ENCODE results near the gene FOXC1. TPM values are rescaled to one million over a fixed set of nuclear protein-coding genes. Genes with fewer than 3 reads are reported as not detected.

The FOXC1 gene
- total and polyA plus RNA-seq, 10 of the 15 experiments (the other 5 are each of a cell fraction or from before 2014, with no cell fraction given): 0.13 to 1.5 (median 0.48) TPM; not detected in 2

GRCh38 chr6:1619098-1619672 lies 9.5 kb downstream of the FOXC1 start:
- RAD21 ChIA-PET (ENCODE audit: unreplicated experiment): no interaction called here
- in situ Hi-C loops (cut with MboI): no loop called here
- no peak for TF ChIP-seq ZNF274 (IDR thresholded peaks at IDR 0.05; ENCODE audit: insufficient read depth, insufficient read length)
- no peak for TF ChIP-seq TBL1XR1 (IDR thresholded peaks at IDR 0.05; ENCODE audit: low read depth, low read length)
- TF ChIP-seq CREB1 (IDR thresholded peaks at IDR 0.05; ENCODE audit: low read depth): no peak
- TF ChIP-seq YBX1 (IDR thresholded peaks at IDR 0.05): no peak
- TF ChIP-seq, protein P1, sequence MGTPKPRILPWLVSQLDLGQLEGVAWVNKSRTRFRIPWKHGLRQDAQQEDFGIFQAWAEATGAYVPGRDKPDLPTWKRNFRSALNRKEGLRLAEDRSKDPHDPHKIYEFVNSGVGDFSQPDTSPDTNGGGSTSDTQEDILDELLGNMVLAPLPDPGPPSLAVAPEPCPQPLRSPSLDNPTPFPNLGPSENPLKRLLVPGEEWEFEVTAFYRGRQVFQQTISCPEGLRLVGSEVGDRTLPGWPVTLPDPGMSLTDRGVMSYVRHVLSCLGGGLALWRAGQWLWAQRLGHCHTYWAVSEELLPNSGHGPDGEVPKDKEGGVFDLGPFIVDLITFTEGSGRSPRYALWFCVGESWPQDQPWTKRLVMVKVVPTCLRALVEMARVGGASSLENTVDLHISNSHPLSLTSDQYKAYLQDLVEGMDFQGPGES (IDR thresholded peaks at IDR 0.05): no peak
- no peak for TF ChIP-seq E2F4 (IDR thresholded peaks at IDR 0.05; ENCODE audit: low read depth, low read length)
- POLR2A ChIA-PET: no interaction called here
- BruUV-seq (replicated peaks): no TSS peak
- DNase-seq (ENCODE audit: low read depth, low spot score): no peak
- Histone ChIP-seq H3K27ac (ENCODE audit: control insufficient read depth, insufficient read depth) (no peak overlapping the region), H3K36me3 (ENCODE audit: control insufficient read depth in 2 of 2, insufficient read depth in 2 of 2, low read length in 1 of 2) (no peaks in the 10 kb centered on the region), H4K20me1 (ENCODE audit: control insufficient read depth, insufficient read depth) (no peaks in the 10 kb centered on the region; the same call in 1 of the 2 replicates), H3K9me3 (replicated peaks; ENCODE audit: control insufficient read depth, insufficient read depth, low read length) (no peaks in the 10 kb centered on the region; the same call in 2 of the 3 replicates), H3K4me2 (ENCODE audit: control insufficient read depth, insufficient read depth) (no peak overlapping the region), H3K9ac (ENCODE audit: control insufficient read depth, insufficient read depth, low read length) (no peak overlapping the region), H3K27me3 (replicated peaks in 1 of 2; ENCODE audit: control insufficient read depth in 2 of 2, insufficient read depth in 2 of 2, low read length in 1 of 2) (peaks cover 0 to 1% of the 10 kb centered on the region in 2 experiments; a peak in 2 of 4 replicates), H3K4me1 (ENCODE audit: control insufficient read depth, insufficient read depth, low read length) (no peaks in the 10 kb centered on the region), H3K79me2 (ENCODE audit: control insufficient read depth, insufficient read depth, low read length) (no peaks in the 10 kb centered on the region), H3K4me3 (no peak overlapping the region), H2AFZ (ENCODE audit: control insufficient read depth, low read depth, low read length) (no peak overlapping the region)
- SMC1A ChIA-PET (ENCODE audit: uncharacterized antibody, unreplicated experiment): no interaction called here
- intact Hi-C loops (cut with micrococcal nuclease; ENCODE audit: unreplicated experiment): no loop called here
- ATAC-seq: no peak
- FAIRE-seq: no peak
- CTCF ChIA-PET: no interaction called here
- WGBS (ENCODE audit: insufficient coverage, insufficient replicate concordance, low lambda C conversion rate, missing lambda C conversion rate): 71% methylated on average over 38 of the region's 40 CpGs

Measured in GM12878 (cell line).